GM19372 (cell line): ENCODE data around the gene CCND2.

Source experiments
- ATAC-seq: cut with Tn5 transposase; IDR thresholded peaks from one replicate; pipeline ENCODE4 v1.9.1; 2021; ENCODE audit warnings: mild to moderate bottlenecking, low read depth, moderate library complexity; ENCODE audit not compliant: unreplicated experiment

Gene CCND2

DNA sequence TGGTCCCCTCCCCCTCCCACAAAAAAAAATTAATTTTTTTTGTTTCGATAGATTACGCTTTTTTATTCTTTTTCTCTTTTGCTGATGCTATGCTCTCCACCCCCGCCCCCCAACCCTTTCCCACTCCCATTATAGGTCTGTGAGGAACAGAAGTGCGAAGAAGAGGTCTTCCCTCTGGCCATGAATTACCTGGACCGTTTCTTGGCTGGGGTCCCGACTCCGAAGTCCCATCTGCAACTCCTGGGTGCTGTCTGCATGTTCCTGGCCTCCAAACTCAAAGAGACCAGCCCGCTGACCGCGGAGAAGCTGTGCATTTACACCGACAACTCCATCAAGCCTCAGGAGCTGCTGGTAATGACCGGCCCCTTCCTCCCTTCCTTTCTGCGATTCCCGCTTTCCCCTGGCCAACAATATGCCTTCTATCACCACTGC lies 2.3 kb downstream of the CCND2 start:
- ATAC-seq: no peak

- ATAC-seq: no peak
Measured at GRCh38 chr12:4276524-4277204, 3.1 kb downstream of the CCND2 start.

GRCh38 chr12:4277205-4277543 lies 3.6 kb downstream of the CCND2 start:
- ATAC-seq: no peak

GRCh38 chr12:4277857-4278256 lies 4.3 kb downstream of the CCND2 start:
- no peak for ATAC-seq

- no peak for ATAC-seq
Measured at GRCh38 chr12:4278329-4279197, 5.0 kb downstream of the CCND2 start.

DNA sequence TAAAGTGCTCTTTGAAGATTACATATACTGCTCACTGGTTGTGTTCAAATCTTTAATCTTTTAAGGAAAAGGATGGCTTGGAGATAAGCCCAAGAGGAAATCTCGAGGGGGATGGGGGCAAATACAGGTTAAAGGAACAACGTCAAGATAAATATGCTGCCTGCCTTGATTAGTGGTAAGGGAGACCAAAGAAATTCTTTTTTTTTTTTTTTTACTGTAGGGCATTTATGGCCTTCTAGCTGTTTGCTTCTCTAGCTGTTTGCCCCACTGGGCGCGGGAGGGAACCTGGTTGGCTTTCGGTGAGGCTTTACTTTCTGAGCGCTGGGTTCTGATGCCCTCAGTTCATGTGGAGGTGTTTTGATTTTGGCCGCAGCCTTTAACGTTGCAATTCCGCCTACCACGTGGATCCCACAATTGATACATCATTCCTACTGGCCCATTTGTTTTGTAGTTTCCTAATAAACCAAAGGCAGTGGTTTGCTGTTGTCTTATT lies 5.7 kb downstream of the CCND2 start:
- ATAC-seq: no peak

DNA sequence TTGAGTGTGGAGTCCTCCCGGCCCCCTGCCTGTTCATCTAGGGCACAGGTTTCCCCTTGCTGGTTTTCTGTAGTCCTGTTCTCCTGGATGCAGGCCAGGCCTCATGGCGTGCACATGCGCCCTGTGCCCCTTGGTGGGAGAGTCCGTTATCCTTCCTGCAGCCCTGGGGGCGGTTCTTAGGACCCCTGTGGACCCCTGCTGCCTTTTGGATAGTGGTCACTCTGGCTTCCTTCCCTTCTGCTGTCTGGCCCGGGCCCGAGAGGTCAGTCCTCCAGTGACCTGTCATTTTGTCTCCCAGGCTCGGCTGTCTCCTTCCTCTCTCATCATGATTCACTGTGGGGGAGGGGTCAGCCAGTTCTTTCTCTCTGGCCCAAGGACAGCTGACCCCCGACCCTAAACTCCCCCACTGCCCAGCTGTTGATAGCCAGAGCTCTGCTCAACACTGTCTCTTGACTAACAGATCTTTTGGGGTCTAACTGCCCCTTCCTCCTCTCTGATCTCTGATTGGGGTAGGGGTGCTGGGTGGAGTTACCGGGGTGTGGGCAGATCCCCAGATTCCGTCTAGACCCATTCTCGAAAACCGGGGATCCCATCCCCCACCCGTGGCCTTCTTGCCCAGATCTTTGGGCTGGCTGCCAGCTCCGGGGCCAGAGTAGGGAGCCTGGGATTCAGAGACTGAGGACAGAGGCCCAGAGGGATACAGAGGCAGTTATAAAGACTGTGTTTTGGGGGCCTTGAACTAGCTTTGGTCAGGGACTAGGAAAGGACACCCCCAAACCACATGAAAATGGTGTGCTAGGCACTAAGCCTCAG lies 7.0 kb downstream of the CCND2 start:
- ATAC-seq: no peak

- no peak for ATAC-seq
Measured at GRCh38 chr12:4281173-4281654, 7.7 kb downstream of the CCND2 start.

DNA sequence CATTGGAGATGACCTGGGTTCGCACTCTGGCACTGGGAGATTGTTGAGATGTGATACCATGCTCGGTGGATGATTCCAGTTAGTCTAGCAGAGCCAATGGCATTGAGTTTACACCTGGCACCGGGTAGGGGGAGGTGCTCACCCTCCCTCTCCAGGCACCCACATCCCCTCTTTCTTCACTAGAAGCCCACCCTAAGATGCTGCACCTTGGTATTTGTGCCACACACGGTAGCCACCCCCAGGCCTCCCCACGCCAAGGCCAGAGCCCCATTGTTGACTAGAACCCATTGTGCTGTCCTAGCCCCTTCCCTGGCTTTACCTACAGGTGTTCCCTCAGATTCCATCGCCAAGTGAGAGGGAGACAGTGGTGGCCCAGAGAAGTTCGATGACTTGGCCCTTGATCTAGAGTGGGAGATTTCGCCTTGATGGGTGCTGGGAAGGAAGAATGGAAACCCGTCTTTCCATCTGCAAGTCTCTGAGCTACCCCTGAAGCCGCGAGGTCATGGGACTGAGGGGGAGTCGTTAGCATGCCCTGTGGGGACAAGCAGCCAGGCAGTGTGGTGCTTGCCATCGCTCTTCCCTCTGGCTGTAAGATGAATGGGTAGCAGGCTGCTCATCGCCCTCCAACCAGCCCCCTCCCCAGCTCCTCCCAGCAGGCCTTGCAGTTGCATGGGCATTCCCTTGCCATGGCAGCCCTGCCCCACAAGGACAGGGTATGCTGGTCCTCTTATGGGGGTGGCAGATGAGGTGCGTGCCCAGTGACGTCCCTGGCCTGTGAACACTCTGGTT lies 8.7 kb downstream of the CCND2 start:
- no peak for ATAC-seq

DNA sequence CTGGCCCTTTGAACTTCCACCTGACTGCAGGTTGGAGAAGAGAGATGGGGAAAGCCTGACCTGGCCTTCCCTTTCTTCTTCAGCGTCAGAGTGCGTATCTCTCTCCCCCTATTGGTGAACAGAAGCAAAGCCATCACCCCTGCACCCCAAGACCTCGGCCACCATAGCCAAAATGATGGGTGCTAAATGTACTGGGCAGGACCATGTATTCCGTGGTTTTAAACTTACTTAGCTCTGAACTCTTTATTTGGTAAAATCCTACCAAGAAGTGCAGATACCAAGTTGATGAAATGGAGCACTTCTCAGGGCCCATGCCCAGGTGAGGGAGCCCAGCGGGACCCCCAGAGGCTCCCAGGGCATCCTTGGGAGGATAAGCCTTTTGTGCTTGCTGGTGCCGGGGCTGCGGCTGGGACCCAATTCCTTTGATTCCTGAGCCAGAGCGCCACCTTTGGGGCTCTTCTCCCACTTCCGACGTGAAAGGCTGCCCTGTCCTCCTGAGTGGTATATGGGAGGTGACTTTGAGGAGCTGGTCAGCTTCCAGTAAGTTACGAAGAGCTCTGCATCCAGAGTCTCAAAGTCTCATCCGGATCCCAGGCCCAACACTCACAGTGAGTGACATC lies 9.4 kb downstream of the CCND2 start:
- no peak for ATAC-seq

DNA sequence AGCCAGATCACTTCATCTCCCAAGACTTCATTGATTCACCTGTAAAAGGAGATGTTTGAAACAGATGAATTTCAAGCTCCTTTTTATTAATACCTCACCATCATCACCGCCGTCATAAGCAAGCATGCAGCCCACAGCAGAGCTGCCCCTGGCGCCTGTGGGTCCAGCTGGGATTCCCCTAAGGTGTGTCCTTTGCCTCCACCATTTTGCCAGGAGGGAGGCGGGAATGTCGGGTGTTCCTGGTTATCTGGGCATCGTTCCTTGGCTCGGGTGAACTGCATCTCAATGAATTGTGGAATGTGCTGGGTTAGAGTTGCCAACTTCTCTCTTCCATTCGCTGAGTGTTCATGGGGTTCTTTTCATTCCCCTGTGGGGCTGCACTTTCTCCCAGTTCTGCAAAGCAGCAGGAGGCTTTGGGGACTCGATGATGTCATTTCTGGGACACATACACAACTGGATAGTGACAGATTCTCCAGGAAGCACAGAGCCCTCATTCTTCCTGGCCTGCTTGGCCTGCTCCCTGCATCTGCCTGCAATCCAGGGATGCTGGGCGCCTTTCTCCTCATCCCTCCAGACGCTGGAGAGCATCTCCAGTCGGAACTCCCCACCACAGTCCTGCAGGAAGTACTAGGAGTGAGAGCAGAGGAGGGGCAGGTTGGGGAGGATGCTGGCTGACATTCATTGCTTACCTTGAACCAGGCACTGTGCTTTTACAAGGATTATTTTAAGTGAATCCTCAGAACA lies 10.1 kb downstream of the CCND2 start:
- no peak for ATAC-seq

DNA sequence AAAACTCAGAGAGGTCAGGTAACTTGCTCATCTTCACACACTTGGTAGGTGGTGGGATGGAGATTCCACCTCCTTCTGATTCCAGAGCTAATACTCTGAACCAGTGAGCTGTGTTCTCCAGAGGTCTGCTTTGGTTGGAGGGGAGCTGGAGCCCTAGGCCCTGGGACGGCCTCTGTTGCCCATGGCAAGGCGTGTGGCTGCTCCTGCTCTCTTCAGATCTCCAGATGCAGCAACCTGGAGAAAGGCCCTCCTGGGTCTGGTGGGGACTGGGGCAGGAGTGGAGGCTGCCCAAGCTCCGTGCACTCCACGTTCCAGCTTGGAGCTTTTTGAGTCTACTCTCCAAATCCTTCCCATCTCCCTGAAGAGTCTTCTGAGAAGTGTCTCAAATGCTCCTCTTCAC lies 10.7 kb downstream of the CCND2 start:
- no peak for ATAC-seq

DNA sequence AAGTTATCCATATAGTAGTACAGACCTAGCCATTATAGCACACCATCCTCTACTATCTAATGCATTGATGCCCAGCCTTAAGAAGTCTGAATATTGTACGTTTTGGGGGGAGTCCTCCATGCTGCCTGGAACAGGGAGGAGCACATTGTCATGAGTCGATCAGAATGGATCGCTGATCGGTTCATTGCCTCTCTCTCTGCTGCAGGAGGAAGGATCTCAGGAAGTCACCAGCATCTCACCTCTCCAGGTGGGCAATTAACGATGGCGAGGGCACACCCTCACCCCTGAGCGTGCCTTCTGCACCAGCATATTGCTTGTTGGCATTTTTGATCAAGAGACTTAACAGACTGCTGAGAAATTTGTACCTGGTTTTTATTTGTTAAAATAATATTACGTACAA lies 11.5 kb downstream of the CCND2 start:
- ATAC-seq: no peak

GRCh38 chr12:4286228-4286627 lies 12.7 kb downstream of the CCND2 start:
- no peak for ATAC-seq

GRCh38 chr12:4286771-4287317 lies 13.3 kb downstream of the CCND2 start:
- ATAC-seq: no peak

GRCh38 chr12:4287325-4288211 lies 14.0 kb downstream of the CCND2 start:
- no peak for ATAC-seq

GRCh38 chr12:4288296-4289131 lies 15.0 kb downstream of the CCND2 start:
- no peak for ATAC-seq
